ENCODE measurements around the gene FLRT1.

DNA sequence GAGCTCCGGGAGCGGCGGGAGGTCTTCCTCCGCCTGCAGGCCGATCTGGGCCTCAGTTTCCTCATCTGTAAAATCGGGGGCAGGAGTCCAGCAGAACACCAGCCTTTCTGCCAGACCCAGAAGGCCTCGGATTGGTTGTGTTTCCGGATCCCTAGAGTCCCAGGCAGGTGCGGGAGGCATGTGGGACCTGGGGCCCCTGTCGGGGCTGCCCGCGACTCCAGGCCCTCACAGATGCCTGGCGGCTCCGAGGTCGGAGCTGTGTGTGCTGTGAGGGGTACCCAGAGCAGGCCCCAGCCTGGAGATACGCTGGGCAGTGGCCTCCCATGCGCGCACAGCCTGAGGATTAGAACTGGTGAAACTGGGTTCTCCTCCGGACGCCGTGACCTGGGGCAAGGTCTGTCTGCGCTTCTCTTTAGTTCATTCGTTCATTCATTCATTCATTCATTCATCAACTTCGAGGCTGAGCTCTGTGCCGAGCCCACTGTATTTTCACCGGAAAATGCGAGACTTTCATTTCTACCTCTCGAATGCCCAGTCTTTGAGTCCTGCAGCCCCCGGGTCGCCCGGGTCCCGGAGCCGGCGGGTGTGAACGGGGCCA, 24.6 kb downstream of the FLRT1 start:
- TF ChIP-seq CTCF (IDR thresholded peaks at IDR 0.05; ENCODE audit: low read length) (no peak), EZH2 (optimal IDR thresholded peaks at IDR 0.05; ENCODE audit: low read depth, low read length) (no peak), EZH2phosphoT487 (IDR thresholded peaks at IDR 0.05; ENCODE audit: low read length) (no peak)
